ENCODE results near the gene ARHGAP30. TPM values are rescaled to one million over a fixed set of nuclear protein-coding genes. Genes with fewer than 3 reads are reported as not detected.
A peak's percentile ranks its signal among the peaks of the same experiment; 100 is the strongest.

ARHGAP30 gene
- total RNA-seq, 2 experiments from 2014 or later, result 104 to 106 TPM

GRCh38 chr1:161098210-161099068 is 28.7 kb upstream of the ARHGAP30 start, which contains the start of gene KLHDC9:
KLHDC9 (plus strand) TSS chr1:161098361; CDS start chr1:161098536, 175 bp downstream.
- Mint-ChIP-seq H3K4me1 (ENCODE audit: low read depth) (peaks cover 39% of the 10 kb centered on the region), H3K27ac (peak within 1 kb of the TSS; percentile 54), H3K27me3 (ENCODE audit: low read depth) (no peaks in the 10 kb centered on the region), H3K4me3 (peak within 1 kb of the TSS; percentile 70), H3K36me3 (ENCODE audit: low read depth) (peaks cover 18% of the 10 kb centered on the region), H3K9me3 (no peaks in the 10 kb centered on the region)
- CTCF ChIA-PET, result interaction anchor here (0.6 to 10.0 kb wide), 24 partner anchors 10 to 375 kb away, joined by 3 to 221 read pairs (median 6); partner anchors contain the start of genes ARHGAP30, F11R, NECTIN4 and TOMM40L
- DNase-seq, result peak; percentile 78
- intact Hi-C loops (cut with micrococcal nuclease), result loop anchor here (1.0 to 5.0 kb wide), 4 partner anchors 36 to 371 kb away; partner anchors contain the start of gene TSTD1

- H3K9me3 Mint-ChIP-seq, result no peaks in the 10 kb centered on the region
- H3K27me3 Mint-ChIP-seq (ENCODE audit: low read depth), result no peaks in the 10 kb centered on the region
- H3K4me1 Mint-ChIP-seq (ENCODE audit: low read depth), result peaks cover 57% of the 10 kb centered on the region
- no peak overlapping the region for H3K27ac Mint-ChIP-seq
- intact Hi-C loops (cut with micrococcal nuclease), result loop anchor here (2.0 to 5.0 kb wide), 3 partner anchors 34 to 369 kb away; no protein-coding TSS in a partner anchor
- no peak for DNase-seq
- CTCF ChIA-PET, result interaction anchor here (1.1 to 10.0 kb wide), 15 partner anchors 11 to 142 kb away, joined by 4 to 221 read pairs (median 7); partner anchors contain the start of genes ARHGAP30, ITLN2, TSTD1 and USF1
- H3K4me3 Mint-ChIP-seq, result no peak overlapping the region
- H3K36me3 Mint-ChIP-seq (ENCODE audit: low read depth), result peaks cover 10% of the 10 kb centered on the region
These were observed 26.8 kb upstream of the ARHGAP30 start for GRCh38 chr1:161096530-161096929.

- intact Hi-C loops (cut with micrococcal nuclease), result loop anchor here (2.0 to 5.0 kb wide), 3 partner anchors 34 to 369 kb away; no protein-coding TSS in a partner anchor
- CTCF ChIA-PET, result interaction anchor here (1.0 to 10.0 kb wide), 13 partner anchors 11 to 107 kb away, joined by 3 to 221 read pairs (median 8); partner anchors contain the start of genes ARHGAP30, TSTD1 and USF1
- H3K36me3 Mint-ChIP-seq (ENCODE audit: low read depth), result peaks cover 7% of the 10 kb centered on the region
- no peak overlapping the region for H3K27ac Mint-ChIP-seq
- peaks cover 60% of the 10 kb centered on the region for H3K4me1 Mint-ChIP-seq (ENCODE audit: low read depth)
- no peak for DNase-seq
- no peaks in the 10 kb centered on the region for H3K9me3 Mint-ChIP-seq
- H3K4me3 Mint-ChIP-seq, result no peak overlapping the region
- no peaks in the 10 kb centered on the region for H3K27me3 Mint-ChIP-seq (ENCODE audit: low read depth)
These were observed 26.3 kb upstream of the ARHGAP30 start for GRCh38 chr1:161096015-161096414.

GRCh38 chr1:161095230-161095629 is 25.5 kb upstream of the ARHGAP30 start:
- H3K4me1 Mint-ChIP-seq (ENCODE audit: low read depth), result peaks cover 68% of the 10 kb centered on the region
- CTCF ChIA-PET, result interaction anchor here (0.7 to 10.0 kb wide), 8 partner anchors 24 to 107 kb away, joined by 3 to 221 read pairs (median 8); partner anchors contain the start of genes ARHGAP30, TSTD1 and USF1
- no peaks in the 10 kb centered on the region for H3K9me3 Mint-ChIP-seq
- no peak for DNase-seq
- no peak overlapping the region for H3K27ac Mint-ChIP-seq
- intact Hi-C loops (cut with micrococcal nuclease), result loop anchor here (5.0 kb wide), 2 partner anchors 33 to 368 kb away; no protein-coding TSS in a partner anchor
- H3K4me3 Mint-ChIP-seq, result no peak overlapping the region
- peaks cover 7% of the 10 kb centered on the region for H3K36me3 Mint-ChIP-seq (ENCODE audit: low read depth)
- H3K27me3 Mint-ChIP-seq (ENCODE audit: low read depth), result no peaks in the 10 kb centered on the region

GRCh38 chr1:161094481-161094880 is 24.8 kb upstream of the ARHGAP30 start:
- peaks cover 70% of the 10 kb centered on the region for H3K4me1 Mint-ChIP-seq (ENCODE audit: low read depth)
- DNase-seq, result no peak
- no peak overlapping the region for H3K27ac Mint-ChIP-seq
- intact Hi-C loops (cut with micrococcal nuclease), result no loop called here
- no peaks in the 10 kb centered on the region for H3K27me3 Mint-ChIP-seq (ENCODE audit: low read depth)
- no peaks in the 10 kb centered on the region for H3K9me3 Mint-ChIP-seq
- H3K36me3 Mint-ChIP-seq (ENCODE audit: low read depth), result no peaks in the 10 kb centered on the region
- H3K4me3 Mint-ChIP-seq, result no peak overlapping the region
- CTCF ChIA-PET, result interaction anchor here (0.7 to 10.0 kb wide), 6 partner anchors 23 to 99 kb away, joined by 4 to 221 read pairs (median 55); partner anchors contain the start of genes ARHGAP30, TSTD1 and USF1

GRCh38 chr1:161092621-161093028 is 22.9 kb upstream of the ARHGAP30 start:
- no peaks in the 10 kb centered on the region for H3K9me3 Mint-ChIP-seq
- CTCF ChIA-PET, result interaction anchor here (0.6 to 10.0 kb wide), 9 partner anchors 22 to 257 kb away, joined by 3 to 221 read pairs (median 5); partner anchors contain the start of genes ARHGAP30, TSTD1 and USF1
- no peaks in the 10 kb centered on the region for H3K27me3 Mint-ChIP-seq (ENCODE audit: low read depth)
- peaks cover 61% of the 10 kb centered on the region for H3K4me1 Mint-ChIP-seq (ENCODE audit: low read depth)
- H3K36me3 Mint-ChIP-seq (ENCODE audit: low read depth), result no peaks in the 10 kb centered on the region
- peak; percentile 80 for DNase-seq
- intact Hi-C loops (cut with micrococcal nuclease), result loop anchor here (1.0 to 2.0 kb wide), 4 partner anchors 22 to 296 kb away; partner anchors contain the start of gene LY9
- no peak overlapping the region for H3K4me3 Mint-ChIP-seq
- no peak overlapping the region for H3K27ac Mint-ChIP-seq

GRCh38 chr1:161091796-161092507 is 22.3 kb upstream of the ARHGAP30 start:
- intact Hi-C loops (cut with micrococcal nuclease), result loop anchor here (1.0 to 2.0 kb wide), 4 partner anchors 22 to 295 kb away; partner anchors contain the start of gene LY9

GRCh38 chr1:161091093-161091492 is 21.4 kb upstream of the ARHGAP30 start:
- peaks cover 46% of the 10 kb centered on the region for H3K4me1 Mint-ChIP-seq (ENCODE audit: low read depth)
- CTCF ChIA-PET, result interaction anchor here (0.6 to 1.5 kb wide), 2 partner anchors 19 to 351 kb away, joined by 3 read pairs; no protein-coding TSS in a partner anchor
- intact Hi-C loops (cut with micrococcal nuclease), result no loop called here

More at GRCh38 chr1:161091796-161092507, 22.3 kb upstream of the ARHGAP30 start:
- no peak overlapping the region for H3K4me3 Mint-ChIP-seq
- H3K4me1 Mint-ChIP-seq (ENCODE audit: low read depth), result peaks cover 54% of the 10 kb centered on the region
- H3K9me3 Mint-ChIP-seq, result no peaks in the 10 kb centered on the region
- no peak overlapping the region for H3K27ac Mint-ChIP-seq
- H3K27me3 Mint-ChIP-seq (ENCODE audit: low read depth), result no peaks in the 10 kb centered on the region
- H3K36me3 Mint-ChIP-seq (ENCODE audit: low read depth), result no peaks in the 10 kb centered on the region
- DNase-seq, result no peak
- CTCF ChIA-PET, result interaction anchor here (0.6 to 10.0 kb wide), 5 partner anchors 21 to 140 kb away, joined by 3 to 221 read pairs (median 5); partner anchors contain the start of gene ARHGAP30

GRCh38 chr1:161090617-161091016 is 20.9 kb upstream of the ARHGAP30 start:
- Mint-ChIP-seq H3K36me3 (ENCODE audit: low read depth) (no peaks in the 10 kb centered on the region), H3K4me3 (no peak overlapping the region), H3K9me3 (no peaks in the 10 kb centered on the region), H3K27ac (no peak overlapping the region), H3K27me3 (ENCODE audit: low read depth) (no peaks in the 10 kb centered on the region), H3K4me1 (ENCODE audit: low read depth) (peaks cover 45% of the 10 kb centered on the region)
- no peak for DNase-seq
- intact Hi-C loops (cut with micrococcal nuclease), result no loop called here
- CTCF ChIA-PET, result interaction anchor here (0.6 to 1.5 kb wide), 2 partner anchors 18 to 350 kb away, joined by 3 read pairs; no protein-coding TSS in a partner anchor

More at GRCh38 chr1:161091093-161091492, 21.4 kb upstream of the ARHGAP30 start:
- H3K9me3 Mint-ChIP-seq, result no peaks in the 10 kb centered on the region
- H3K36me3 Mint-ChIP-seq (ENCODE audit: low read depth), result no peaks in the 10 kb centered on the region
- DNase-seq, result no peak
- no peak overlapping the region for H3K27ac Mint-ChIP-seq
- no peaks in the 10 kb centered on the region for H3K27me3 Mint-ChIP-seq (ENCODE audit: low read depth)
- H3K4me3 Mint-ChIP-seq, result no peak overlapping the region

GRCh38 chr1:161089938-161090337 is 20.2 kb upstream of the ARHGAP30 start:
- Mint-ChIP-seq H3K9me3 (no peaks in the 10 kb centered on the region), H3K27me3 (ENCODE audit: low read depth) (no peaks in the 10 kb centered on the region), H3K27ac (no peak overlapping the region), H3K4me3 (no peak overlapping the region), H3K36me3 (ENCODE audit: low read depth) (no peaks in the 10 kb centered on the region), H3K4me1 (ENCODE audit: low read depth) (peaks cover 40% of the 10 kb centered on the region)
- CTCF ChIA-PET, result interaction anchor here (1.5 kb wide), 1 partner anchor 18 kb away, joined by 3 read pairs; no protein-coding TSS in a partner anchor
- no peak for DNase-seq
- intact Hi-C loops (cut with micrococcal nuclease), result no loop called here

- H3K4me1 Mint-ChIP-seq (ENCODE audit: low read depth), result peaks cover 37% of the 10 kb centered on the region
- H3K36me3 Mint-ChIP-seq (ENCODE audit: low read depth), result no peaks in the 10 kb centered on the region
- no peaks in the 10 kb centered on the region for H3K9me3 Mint-ChIP-seq
- H3K4me3 Mint-ChIP-seq, result no peak within 1 kb of the TSS
- no peak within 1 kb of the TSS for H3K27ac Mint-ChIP-seq
- DNase-seq, result no peak
- H3K27me3 Mint-ChIP-seq (ENCODE audit: low read depth), result no peaks in the 10 kb centered on the region
- intact Hi-C loops (cut with micrococcal nuclease), result no loop called here
- CTCF ChIA-PET, result interaction anchor here (1.3 to 2.6 kb wide), 3 partner anchors 9 to 17 kb away, joined by 3 to 7 read pairs (median 3); partner anchors contain the start of gene KLHDC9
These were observed 19.7 kb upstream of the ARHGAP30 start, which contains the start of gene NECTIN4 for GRCh38 chr1:161089251-161089924. NECTIN4 (minus strand) TSS chr1:161089558; CDS start chr1:161089296, 262 bp downstream.

Measured in activated naive CD4-positive, alpha-beta T cell treated with anti-CD3 and anti-CD28 coated beads for 36 hours (primary cell).